ENCODE results near the gene GPR26.

DNA sequence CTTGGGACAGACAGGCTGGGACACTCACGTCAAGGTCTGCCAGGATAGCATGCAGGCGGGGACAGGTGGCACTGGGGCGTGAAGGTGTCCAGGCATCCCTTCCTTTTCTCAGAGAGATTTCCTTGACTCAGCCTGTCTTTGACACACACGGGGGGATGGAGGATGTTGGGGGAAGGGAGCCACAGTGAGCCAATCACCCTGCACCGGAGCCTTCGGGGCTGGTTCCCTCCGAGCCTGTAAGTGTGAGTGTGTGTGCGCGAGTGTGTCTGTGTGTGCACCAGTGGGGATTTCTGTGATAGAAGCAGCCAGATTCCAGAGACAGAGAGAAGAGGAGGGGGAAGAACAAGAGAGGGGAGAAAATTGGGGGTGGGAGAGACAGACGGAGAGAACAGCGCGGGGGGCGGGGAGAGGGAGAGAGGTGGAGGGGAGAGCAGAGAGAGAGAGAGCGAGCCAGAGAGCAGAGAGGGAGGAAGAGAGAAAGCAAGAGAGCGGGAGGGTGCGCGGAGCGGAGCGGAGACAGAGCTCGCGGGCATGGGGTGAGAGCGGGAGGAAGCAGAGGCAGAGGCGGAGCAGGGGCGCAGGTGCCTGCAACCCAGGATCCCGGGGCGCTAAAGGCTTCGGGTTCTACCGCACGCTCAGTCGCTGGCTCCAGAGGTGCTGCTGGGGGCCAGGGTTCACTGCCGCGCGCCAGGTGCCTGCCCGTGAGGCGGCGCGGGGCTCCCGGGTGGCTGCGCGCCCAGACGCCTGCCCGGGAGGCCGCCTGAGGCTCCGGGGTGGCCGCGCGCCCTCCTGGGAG is 466 bp upstream of the GPR26 start:
- TF ChIP-seq CTCF (IDR thresholded peaks at IDR 0.05) (no peak), POLR2A (IDR thresholded peaks at IDR 0.05) (no peak), POLR2AphosphoS5 (IDR thresholded peaks at IDR 0.05) (no peak)
